Ishikawa (cell line): ENCODE measurements around the gene CPM.
A peak's percentile ranks its signal among the peaks of the same experiment; 100 is the strongest.

ENCODE experiments used
- CEBPB ChIP-seq: IDR thresholded peaks from 2 replicates; pipeline ENCODE4 v1.6.1; 2012
- CREB1 ChIP-seq: IDR thresholded peaks from 2 replicates; pipeline ENCODE4 v1.6.1; 2012; ENCODE audit warnings: low read depth
- EGR1 ChIP-seq: IDR thresholded peaks from 2 replicates; pipeline ENCODE4 v1.6.1; 2012
- EP300 ChIP-seq: IDR thresholded peaks from 2 replicates; pipeline ENCODE4 v1.6.1; 2012; ENCODE audit warnings: borderline replicate concordance
- FOXM1 ChIP-seq: IDR thresholded peaks from 2 replicates; pipeline ENCODE4 v1.6.1; 2012; ENCODE audit warnings: low read depth, borderline replicate concordance
- NFIC ChIP-seq: IDR thresholded peaks from 2 replicates; pipeline ENCODE4 v1.6.1; 2012
- RAD21 ChIP-seq: IDR thresholded peaks from 2 replicates; pipeline ENCODE4 v1.6.1; 2012; ENCODE audit warnings: low read depth
- TAF1 ChIP-seq: IDR thresholded peaks from 2 replicates; pipeline ENCODE4 v1.6.1; 2012; ENCODE audit warnings: low read depth, mild to moderate bottlenecking
- TCF12 ChIP-seq: IDR thresholded peaks from 2 replicates; pipeline ENCODE4 v1.6.1; 2012; ENCODE audit warnings: low read depth
- TEAD4 ChIP-seq: IDR thresholded peaks from 2 replicates; pipeline ENCODE4 v1.6.1; 2012
- YY1 ChIP-seq: IDR thresholded peaks from 2 replicates; pipeline ENCODE4 v1.6.1; 2012; ENCODE audit warnings: low read depth
- ZBTB7A ChIP-seq: IDR thresholded peaks from 2 replicates; pipeline ENCODE4 v1.6.1; 2012; ENCODE audit warnings: low read depth
- TF ChIP-seq, protein P1 (sequence below): IDR thresholded peaks from 2 replicates; pipeline ENCODE4 v1.6.1; 2012
- TF ChIP-seq, protein P2 (sequence below): IDR thresholded peaks from 2 replicates; pipeline ENCODE4 v1.6.1; 2012; ENCODE audit warnings: low read depth, mild to moderate bottlenecking
- TF ChIP-seq, protein P3 (sequence below): IDR thresholded peaks from 2 replicates; pipeline ENCODE4 v1.6.1; 2012

The CPM gene

DNA sequence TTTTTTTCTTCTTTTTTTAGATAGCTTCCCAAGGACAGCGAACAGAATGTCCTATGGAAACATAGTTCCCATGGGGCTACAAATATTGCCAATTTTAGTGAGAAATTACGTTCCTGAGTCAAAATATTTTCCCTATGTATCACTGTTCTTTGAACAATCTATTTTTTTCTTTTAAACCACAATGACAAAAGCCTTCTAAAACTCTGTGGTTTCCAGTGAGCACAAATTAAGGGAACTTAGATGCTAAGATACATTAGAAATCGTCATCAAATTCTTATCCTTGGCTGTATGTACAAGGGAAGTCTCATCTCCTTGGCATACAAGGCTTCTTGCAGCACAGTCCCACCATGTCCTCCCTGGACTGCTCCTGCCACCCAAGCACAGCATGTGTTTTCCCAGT lies 17.9 kb downstream of the CPM start:
- no peak for TF ChIP-seq RAD21
- TF ChIP-seq EP300, result no peak
- TF ChIP-seq, protein P1, sequence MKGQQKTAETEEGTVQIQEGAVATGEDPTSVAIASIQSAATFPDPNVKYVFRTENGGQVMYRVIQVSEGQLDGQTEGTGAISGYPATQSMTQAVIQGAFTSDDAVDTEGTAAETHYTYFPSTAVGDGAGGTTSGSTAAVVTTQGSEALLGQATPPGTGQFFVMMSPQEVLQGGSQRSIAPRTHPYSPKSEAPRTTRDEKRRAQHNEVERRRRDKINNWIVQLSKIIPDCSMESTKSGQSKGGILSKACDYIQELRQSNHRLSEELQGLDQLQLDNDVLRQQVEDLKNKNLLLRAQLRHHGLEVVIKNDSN, result no peak
- no peak for TF ChIP-seq CREB1
- TF ChIP-seq TEAD4, result no peak
- TF ChIP-seq, protein P2, sequence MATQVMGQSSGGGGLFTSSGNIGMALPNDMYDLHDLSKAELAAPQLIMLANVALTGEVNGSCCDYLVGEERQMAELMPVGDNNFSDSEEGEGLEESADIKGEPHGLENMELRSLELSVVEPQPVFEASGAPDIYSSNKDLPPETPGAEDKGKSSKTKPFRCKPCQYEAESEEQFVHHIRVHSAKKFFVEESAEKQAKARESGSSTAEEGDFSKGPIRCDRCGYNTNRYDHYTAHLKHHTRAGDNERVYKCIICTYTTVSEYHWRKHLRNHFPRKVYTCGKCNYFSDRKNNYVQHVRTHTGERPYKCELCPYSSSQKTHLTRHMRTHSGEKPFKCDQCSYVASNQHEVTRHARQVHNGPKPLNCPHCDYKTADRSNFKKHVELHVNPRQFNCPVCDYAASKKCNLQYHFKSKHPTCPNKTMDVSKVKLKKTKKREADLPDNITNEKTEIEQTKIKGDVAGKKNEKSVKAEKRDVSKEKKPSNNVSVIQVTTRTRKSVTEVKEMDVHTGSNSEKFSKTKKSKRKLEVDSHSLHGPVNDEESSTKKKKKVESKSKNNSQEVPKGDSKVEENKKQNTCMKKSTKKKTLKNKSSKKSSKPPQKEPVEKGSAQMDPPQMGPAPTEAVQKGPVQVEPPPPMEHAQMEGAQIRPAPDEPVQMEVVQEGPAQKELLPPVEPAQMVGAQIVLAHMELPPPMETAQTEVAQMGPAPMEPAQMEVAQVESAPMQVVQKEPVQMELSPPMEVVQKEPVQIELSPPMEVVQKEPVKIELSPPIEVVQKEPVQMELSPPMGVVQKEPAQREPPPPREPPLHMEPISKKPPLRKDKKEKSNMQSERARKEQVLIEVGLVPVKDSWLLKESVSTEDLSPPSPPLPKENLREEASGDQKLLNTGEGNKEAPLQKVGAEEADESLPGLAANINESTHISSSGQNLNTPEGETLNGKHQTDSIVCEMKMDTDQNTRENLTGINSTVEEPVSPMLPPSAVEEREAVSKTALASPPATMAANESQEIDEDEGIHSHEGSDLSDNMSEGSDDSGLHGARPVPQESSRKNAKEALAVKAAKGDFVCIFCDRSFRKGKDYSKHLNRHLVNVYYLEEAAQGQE, result no peak
- TF ChIP-seq CEBPB, result no peak

DNA sequence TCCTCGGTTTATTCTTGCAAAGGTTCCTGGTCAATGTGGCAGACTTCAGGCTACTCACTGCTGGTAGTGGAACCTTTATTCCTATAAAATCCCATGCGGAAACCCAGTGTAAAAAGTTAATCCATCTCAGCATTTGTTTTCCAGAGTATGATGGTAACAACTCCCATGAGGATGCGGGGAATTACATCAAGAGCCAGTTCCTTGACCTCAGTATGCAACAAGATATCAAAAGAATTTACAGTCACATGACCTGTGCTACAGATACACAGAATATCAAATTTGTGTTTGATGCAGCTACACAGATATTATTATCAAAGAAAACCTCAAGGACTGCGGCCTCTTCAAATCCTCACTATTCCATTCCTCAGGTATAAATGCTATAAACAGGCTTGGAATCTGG lies 19.3 kb downstream of the CPM start:
- TF ChIP-seq TEAD4, result no peak
- no peak for TF ChIP-seq ZBTB7A
- TF ChIP-seq, protein P3, sequence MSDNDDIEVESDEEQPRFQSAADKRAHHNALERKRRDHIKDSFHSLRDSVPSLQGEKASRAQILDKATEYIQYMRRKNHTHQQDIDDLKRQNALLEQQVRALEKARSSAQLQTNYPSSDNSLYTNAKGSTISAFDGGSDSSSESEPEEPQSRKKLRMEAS, result no peak
- TF ChIP-seq EGR1, result no peak
- no peak for TF ChIP-seq TAF1
- TF ChIP-seq, protein P1, result no peak
- no peak for TF ChIP-seq EP300

DNA sequence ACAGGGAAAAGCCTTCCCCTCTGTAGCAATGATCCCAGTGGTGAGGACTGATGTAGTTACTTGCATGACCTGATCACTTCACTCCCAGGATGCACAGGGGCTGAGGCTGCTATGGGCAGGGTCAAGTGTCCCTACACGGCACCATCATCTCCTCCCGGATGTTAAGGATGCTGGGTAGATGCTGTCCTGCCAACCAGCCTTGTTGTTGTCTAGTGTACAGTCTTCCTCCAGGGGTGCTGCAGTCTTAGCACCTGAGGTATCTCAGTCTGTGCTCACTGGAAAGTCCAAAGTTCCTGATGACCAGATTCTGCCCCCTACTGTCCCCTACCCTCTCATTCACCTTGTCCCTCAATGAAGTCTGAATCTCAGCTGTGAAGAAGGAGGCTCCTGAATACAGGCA lies 20.1 kb downstream of the CPM start:
- TF ChIP-seq RAD21 (peak; percentile 11; the same call in 1 of the 2 replicates), ZBTB7A (no peak)

DNA sequence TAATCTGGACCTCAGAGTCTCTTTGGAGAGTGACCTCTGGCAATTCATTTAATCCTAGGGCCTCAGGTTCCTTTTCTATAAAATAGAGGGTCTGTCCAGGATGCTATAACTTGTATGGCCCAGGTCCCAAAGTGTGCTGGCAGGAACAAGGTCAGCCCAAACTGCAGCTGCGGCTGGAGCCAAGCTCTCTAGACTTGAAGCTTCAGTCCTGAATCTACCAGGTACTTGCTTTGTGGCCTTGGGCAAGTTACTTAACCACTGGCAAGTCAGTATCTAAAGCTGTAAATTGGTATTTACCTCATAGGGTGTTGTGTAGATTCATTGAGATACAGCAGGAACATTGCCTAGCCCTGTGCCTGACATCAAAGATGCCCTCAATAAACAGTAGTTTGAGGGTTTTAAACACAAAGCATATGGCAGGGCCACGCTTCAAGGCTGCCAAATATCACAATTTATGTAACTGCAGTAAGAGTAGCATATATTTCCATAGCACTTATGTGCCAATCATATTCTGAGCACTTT lies 21.7 kb downstream of the CPM start:
- TF ChIP-seq, protein P2, result no peak
- TF ChIP-seq EP300 (no peak), CEBPB (no peak), FOXM1 (no peak), TCF12 (no peak), TAF1 (no peak), RAD21 (no peak), CREB1 (no peak), NFIC (no peak), ZBTB7A (no peak), YY1 (no peak), TEAD4 (no peak)
- TF ChIP-seq, protein P1, result no peak
- TF ChIP-seq, protein P3, result no peak

DNA sequence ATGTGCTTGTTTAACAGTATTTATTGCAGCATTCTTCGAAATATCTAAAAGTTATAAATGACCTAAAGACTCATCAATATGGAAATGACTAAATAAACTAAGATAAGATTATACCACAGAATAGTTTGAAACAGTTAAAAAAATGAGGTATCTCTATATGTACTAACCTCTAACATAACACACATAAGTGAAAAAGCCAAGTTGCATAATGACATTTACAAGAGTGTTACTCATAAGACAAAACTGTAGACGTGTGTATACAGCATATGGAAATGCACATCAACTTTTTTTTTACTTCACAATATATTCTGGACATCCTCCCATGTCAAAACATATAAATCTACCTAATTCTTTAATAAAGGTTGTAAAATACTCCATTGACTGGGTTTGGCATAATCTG lies 22.8 kb downstream of the CPM start:
- TF ChIP-seq ZBTB7A (no peak), EP300 (no peak), FOXM1 (no peak), RAD21 (no peak), CEBPB (no peak), TEAD4 (no peak), TCF12 (no peak), CREB1 (no peak), YY1 (no peak), TAF1 (no peak), NFIC (no peak)
- TF ChIP-seq, protein P2, result no peak
- TF ChIP-seq, protein P3, result no peak
